Smooth muscle cell of the brain vasculature (primary cell): ENCODE results near the gene YJEFN3.

Experiments used
- DNase-seq: peaks from one replicate; pipeline ENCODE4 v3.0.0-alpha.2; 2012; ENCODE audit warnings: low read depth, low spot score

The YJEFN3 gene

DNA sequence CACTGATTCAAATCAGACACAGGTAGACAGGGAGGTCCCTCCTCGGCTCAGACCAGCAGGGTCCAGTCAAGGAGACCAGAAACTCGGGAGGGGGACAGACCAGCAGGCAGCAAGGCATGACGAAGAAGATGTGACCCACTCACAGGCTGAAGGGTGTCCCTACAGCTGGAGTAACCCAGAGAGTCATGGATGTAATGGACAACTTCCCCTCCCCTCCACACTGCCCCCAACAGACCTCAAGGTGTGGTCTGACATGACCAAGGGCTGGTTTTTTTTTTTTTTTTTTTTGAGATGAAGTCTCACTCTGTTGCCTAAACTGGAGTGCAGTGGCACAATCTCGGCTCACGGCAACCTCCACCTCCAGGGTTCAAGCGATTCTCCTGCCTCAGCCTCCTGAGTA is 55.6 kb downstream of the YJEFN3 start:
- DNase-seq = no peak
